ENCODE measurements around the gene HS6ST3. TPM values are rescaled to one million over a fixed set of nuclear protein-coding genes. Genes with fewer than 3 reads are reported as not detected.

Gene HS6ST3
- total RNA-seq, 1 experiment from 2014 or later = 0.11 TPM

DNA sequence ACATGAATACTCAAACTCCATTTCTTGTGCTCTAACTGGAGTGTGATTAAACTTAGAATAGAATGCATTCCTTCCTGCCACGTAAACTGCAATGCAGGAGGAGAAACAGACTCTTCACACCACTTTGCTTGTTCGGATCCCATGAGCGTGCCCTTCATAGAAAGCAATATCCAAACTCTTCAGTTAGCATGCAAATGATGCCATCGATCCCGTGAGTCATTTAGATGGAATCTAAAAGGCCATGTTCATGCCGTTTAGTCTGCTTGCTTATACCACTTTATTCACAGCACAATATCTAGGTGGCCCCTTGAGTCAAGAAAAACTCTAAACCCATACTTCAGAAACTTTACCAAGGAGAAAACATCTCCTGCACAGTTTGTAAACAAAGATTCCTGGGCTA is 678.6 kb downstream of the HS6ST3 start:
- BruUV-seq (replicated peaks) = no TSS peak
- ATAC-seq = no peak
- no peak overlapping the region for H3K27ac ChIP-seq (ENCODE audit: low read length)
- POLR2A ChIA-PET (ENCODE audit: unreplicated experiment) = no interaction called here
- DNase-seq = no peak
- intact Hi-C loops (cut with micrococcal nuclease) = no loop called here
- no peak overlapping the region for H3K4me3 ChIP-seq (ENCODE audit: low read length)
- CTCF ChIA-PET = no interaction called here
- no peaks in the 10 kb centered on the region for H3K4me1 ChIP-seq (ENCODE audit: insufficient read depth, low read length)
- no peak overlapping the region for H2AFZ ChIP-seq (ENCODE audit: low read length)
- no peak overlapping the region for H3K9ac ChIP-seq (ENCODE audit: low read length)
- H3K9me2 ChIP-seq (replicated peaks; ENCODE audit: low read length) = no peaks in the 10 kb centered on the region
- TF ChIP-seq EZH2phosphoT487 (IDR thresholded peaks at IDR 0.05; ENCODE audit: borderline replicate concordance, low read length) (no peak), EZH2 (IDR thresholded peaks at IDR 0.05; ENCODE audit: low read length, unreplicated experiment) (no peak)
- TF ChIP-seq, protein P1, sequence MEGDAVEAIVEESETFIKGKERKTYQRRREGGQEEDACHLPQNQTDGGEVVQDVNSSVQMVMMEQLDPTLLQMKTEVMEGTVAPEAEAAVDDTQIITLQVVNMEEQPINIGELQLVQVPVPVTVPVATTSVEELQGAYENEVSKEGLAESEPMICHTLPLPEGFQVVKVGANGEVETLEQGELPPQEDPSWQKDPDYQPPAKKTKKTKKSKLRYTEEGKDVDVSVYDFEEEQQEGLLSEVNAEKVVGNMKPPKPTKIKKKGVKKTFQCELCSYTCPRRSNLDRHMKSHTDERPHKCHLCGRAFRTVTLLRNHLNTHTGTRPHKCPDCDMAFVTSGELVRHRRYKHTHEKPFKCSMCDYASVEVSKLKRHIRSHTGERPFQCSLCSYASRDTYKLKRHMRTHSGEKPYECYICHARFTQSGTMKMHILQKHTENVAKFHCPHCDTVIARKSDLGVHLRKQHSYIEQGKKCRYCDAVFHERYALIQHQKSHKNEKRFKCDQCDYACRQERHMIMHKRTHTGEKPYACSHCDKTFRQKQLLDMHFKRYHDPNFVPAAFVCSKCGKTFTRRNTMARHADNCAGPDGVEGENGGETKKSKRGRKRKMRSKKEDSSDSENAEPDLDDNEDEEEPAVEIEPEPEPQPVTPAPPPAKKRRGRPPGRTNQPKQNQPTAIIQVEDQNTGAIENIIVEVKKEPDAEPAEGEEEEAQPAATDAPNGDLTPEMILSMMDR (conservative IDR thresholded peaks at IDR 0.05; ENCODE audit: low read depth, low read length) = no peak
- H3F3A ChIP-seq (ENCODE audit: low read length, unreplicated experiment) = no peaks in the 10 kb centered on the region
- H3K9me3 ChIP-seq (ENCODE audit: low read length) = no peaks in the 10 kb centered on the region
- H3K4me2 ChIP-seq (ENCODE audit: low read length) = no peak overlapping the region
- H4K20me1 ChIP-seq (ENCODE audit: low read length) = no peaks in the 10 kb centered on the region
- no peaks in the 10 kb centered on the region for H3K27me3 ChIP-seq (ENCODE audit: low read length)
- H3K79me2 ChIP-seq (ENCODE audit: low read length) = no peaks in the 10 kb centered on the region
- no peaks in the 10 kb centered on the region for H3K36me3 ChIP-seq (ENCODE audit: low read depth, low read length)

- intact Hi-C loops (cut with micrococcal nuclease) = no loop called here
- Histone ChIP-seq H3K4me3 (ENCODE audit: low read length) (no peak overlapping the region), H3K9me3 (ENCODE audit: low read length) (no peaks in the 10 kb centered on the region), H3K9me2 (replicated peaks; ENCODE audit: low read length) (no peaks in the 10 kb centered on the region), H3K4me2 (ENCODE audit: low read length) (no peak overlapping the region), H4K20me1 (ENCODE audit: low read length) (no peaks in the 10 kb centered on the region), H3K79me2 (ENCODE audit: low read length) (no peaks in the 10 kb centered on the region), H3K4me1 (ENCODE audit: insufficient read depth, low read length) (no peaks in the 10 kb centered on the region), H3K9ac (ENCODE audit: low read length) (no peak overlapping the region), H3K36me3 (ENCODE audit: low read depth, low read length) (no peaks in the 10 kb centered on the region), H3K27me3 (ENCODE audit: low read length) (no peaks in the 10 kb centered on the region), H2AFZ (ENCODE audit: low read length) (no peak overlapping the region), H3K27ac (ENCODE audit: low read length) (no peak overlapping the region), H3F3A (ENCODE audit: low read length, unreplicated experiment) (no peaks in the 10 kb centered on the region)
- no TSS peak for BruUV-seq (replicated peaks)
- ATAC-seq (no peak), DNase-seq (no peak)
- TF ChIP-seq, protein P1 (conservative IDR thresholded peaks at IDR 0.05; ENCODE audit: low read depth, low read length) = no peak
- TF ChIP-seq EZH2 (IDR thresholded peaks at IDR 0.05; ENCODE audit: low read length, unreplicated experiment) = no peak
- no peak for TF ChIP-seq EZH2phosphoT487 (IDR thresholded peaks at IDR 0.05; ENCODE audit: borderline replicate concordance, low read length)
- ChIA-PET CTCF (no interaction called here), POLR2A (ENCODE audit: unreplicated experiment) (no interaction called here)
These were observed 680.0 kb downstream of the HS6ST3 start for GRCh38 chr13:96769874-96770273.

DNA sequence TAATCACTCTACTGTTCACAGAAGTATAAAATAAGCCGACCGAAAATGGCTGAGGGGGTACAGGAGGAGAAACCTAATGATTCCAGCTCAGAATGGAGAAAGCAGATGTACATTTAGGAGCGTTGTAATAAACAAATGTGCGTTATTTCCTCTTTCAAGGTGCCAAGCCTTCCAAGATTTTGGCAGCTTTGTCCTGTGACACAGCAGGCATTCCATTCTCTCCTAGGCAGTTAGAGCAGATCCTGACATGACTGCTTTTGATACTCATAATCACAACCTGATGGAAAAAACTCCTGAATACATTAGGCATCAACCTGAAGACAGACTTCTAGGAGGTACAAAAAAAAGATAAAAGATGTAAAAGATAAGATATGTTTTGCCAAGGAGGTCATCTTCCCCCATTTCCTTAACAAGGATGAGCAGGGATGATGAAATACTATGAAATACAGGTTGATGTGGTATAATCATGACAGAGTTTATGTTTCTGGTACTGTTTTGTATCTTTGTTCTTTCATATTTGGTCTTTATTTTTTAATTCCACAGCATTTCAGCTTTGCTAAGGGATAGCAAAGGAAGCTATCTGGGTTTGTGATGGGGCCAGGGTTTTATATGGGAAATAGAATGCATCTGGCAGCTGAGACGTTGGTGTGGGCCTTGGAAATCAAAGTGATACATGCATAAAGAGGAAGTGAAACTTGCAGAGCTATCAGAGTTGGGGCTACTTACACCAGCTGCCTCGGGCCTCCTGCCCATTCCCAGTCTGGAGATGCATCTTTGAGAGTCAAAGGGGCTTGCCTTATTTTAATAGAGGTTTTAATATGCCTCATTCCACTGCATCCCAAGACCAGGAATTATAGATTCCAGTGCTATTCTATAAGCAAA is 681.8 kb downstream of the HS6ST3 start:
- TF ChIP-seq, protein P1 (conservative IDR thresholded peaks at IDR 0.05; ENCODE audit: low read depth, low read length) = no peak
- TF ChIP-seq EZH2 (IDR thresholded peaks at IDR 0.05; ENCODE audit: low read length, unreplicated experiment) = no peak
- Histone ChIP-seq H3K27me3 (ENCODE audit: low read length) (no peaks in the 10 kb centered on the region), H3K4me3 (ENCODE audit: low read length) (no peak overlapping the region), H3K9me2 (replicated peaks; ENCODE audit: low read length) (no peaks in the 10 kb centered on the region), H3K27ac (ENCODE audit: low read length) (no peak overlapping the region), H3K4me2 (ENCODE audit: low read length) (no peak overlapping the region), H3K79me2 (ENCODE audit: low read length) (no peaks in the 10 kb centered on the region), H3K9me3 (ENCODE audit: low read length) (no peaks in the 10 kb centered on the region), H3K4me1 (ENCODE audit: insufficient read depth, low read length) (no peaks in the 10 kb centered on the region), H3K36me3 (ENCODE audit: low read depth, low read length) (no peaks in the 10 kb centered on the region), H3F3A (ENCODE audit: low read length, unreplicated experiment) (no peaks in the 10 kb centered on the region), H3K9ac (ENCODE audit: low read length) (no peak overlapping the region), H2AFZ (ENCODE audit: low read length) (no peak overlapping the region), H4K20me1 (ENCODE audit: low read length) (no peaks in the 10 kb centered on the region)
- ChIA-PET CTCF (no interaction called here), POLR2A (ENCODE audit: unreplicated experiment) (no interaction called here)
- no peak for ATAC-seq
- BruUV-seq (replicated peaks) = no TSS peak
- DNase-seq = no peak
- intact Hi-C loops (cut with micrococcal nuclease) = no loop called here

Data from PC-3 (cell line).